Fibroblast of gingiva (primary cell): ENCODE measurements around the gene FADS3.

Source experiments
- DNase-seq: peaks from one replicate; pipeline ENCODE4 v3.0.0-alpha.2; 2011; ENCODE audit warnings: low read depth

FADS3 gene

DNA sequence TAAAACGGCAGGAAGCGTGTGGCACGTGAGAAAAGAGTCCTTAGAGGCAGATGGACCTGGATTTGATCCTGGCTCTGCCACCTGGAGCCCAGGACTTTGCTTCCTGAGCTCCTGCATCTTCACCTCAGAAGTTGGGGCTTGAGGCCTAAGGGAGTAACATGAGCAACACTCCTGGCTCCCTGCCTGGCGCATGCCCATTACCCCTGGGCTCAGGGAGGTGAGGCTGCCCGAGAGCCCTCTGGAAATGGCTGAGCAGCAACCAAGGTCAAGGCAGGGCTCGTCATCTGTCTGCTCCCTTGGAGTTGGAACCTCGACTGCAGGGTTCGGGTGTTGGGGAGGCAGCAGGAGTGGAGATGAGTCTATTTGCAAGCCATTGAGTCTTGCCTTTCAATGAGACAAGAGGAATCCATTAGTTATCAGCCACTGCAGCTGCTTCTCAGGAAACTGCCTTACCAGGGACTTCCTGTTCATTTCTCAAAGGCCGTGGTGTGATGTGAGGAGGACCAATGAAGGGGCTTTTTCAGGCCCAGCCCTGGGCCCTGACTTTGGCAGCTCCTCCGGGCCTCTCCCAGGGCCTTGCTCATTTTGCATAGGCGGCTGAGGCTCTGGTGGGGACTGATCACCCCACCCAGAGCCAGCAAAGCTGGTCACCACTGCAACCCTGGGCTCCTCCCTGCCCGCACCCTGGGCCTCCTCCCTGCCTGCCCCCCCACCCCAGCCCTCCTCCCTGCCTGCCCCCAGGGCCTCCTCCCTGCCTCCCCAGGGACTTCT lies 56.9 kb downstream of the FADS3 start:
- peak; percentile 81 for DNase-seq

DNA sequence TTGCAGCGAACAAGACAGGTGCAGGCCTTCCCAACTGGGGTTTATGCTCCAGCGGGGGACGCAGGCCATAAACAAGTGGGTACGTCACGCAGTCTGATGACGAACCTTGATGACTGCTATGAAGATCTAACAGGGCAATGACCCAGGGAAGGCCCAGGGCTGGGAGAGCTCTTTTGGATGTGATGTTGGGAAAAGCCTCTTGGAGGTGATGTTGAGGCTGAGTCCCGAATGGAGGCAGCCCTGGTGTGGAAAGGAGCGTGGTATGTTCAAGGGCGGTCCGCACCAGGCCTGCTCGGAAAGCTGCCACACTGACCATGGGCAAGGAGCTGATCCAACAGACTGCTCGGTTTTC lies 57.4 kb downstream of the FADS3 start:
- DNase-seq, result no peak

GRCh38 chr11:61833471-61833870 lies 57.9 kb downstream of the FADS3 start:
- no peak for DNase-seq

- no peak for DNase-seq
These were observed 58.6 kb downstream of the FADS3 start for GRCh38 chr11:61832754-61833153.

GRCh38 chr11:61832207-61832606 lies 59.1 kb downstream of the FADS3 start:
- no peak for DNase-seq

- peak; percentile 45 for DNase-seq
These were observed 60.9 kb downstream of the FADS3 start for GRCh38 chr11:61830237-61831105.

DNA sequence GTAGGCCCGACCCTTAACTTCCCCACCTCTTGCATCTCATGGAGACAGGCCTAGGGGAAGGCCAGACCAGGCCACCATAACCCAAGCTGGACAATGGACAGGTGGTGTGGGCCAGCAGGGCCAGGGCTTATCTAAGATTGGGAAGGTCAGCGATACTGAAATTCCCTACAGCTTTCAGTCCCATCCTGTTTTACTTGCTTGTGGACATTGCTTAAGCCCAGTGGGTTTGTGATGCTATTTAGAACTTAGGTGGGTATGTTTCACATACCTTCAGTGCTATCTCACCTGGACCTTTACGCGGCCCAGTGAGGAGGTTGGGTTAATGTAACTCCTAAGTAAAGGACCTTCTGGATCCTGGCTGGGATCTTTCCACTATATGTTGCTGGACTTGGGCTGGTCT lies 61.5 kb downstream of the FADS3 start:
- DNase-seq, result no peak

GRCh38 chr11:61828629-61829407 lies 62.5 kb downstream of the FADS3 start:
- no peak for DNase-seq

GRCh38 chr11:61828379-61828628 lies 63.0 kb downstream of the FADS3 start:
- no peak for DNase-seq

DNA sequence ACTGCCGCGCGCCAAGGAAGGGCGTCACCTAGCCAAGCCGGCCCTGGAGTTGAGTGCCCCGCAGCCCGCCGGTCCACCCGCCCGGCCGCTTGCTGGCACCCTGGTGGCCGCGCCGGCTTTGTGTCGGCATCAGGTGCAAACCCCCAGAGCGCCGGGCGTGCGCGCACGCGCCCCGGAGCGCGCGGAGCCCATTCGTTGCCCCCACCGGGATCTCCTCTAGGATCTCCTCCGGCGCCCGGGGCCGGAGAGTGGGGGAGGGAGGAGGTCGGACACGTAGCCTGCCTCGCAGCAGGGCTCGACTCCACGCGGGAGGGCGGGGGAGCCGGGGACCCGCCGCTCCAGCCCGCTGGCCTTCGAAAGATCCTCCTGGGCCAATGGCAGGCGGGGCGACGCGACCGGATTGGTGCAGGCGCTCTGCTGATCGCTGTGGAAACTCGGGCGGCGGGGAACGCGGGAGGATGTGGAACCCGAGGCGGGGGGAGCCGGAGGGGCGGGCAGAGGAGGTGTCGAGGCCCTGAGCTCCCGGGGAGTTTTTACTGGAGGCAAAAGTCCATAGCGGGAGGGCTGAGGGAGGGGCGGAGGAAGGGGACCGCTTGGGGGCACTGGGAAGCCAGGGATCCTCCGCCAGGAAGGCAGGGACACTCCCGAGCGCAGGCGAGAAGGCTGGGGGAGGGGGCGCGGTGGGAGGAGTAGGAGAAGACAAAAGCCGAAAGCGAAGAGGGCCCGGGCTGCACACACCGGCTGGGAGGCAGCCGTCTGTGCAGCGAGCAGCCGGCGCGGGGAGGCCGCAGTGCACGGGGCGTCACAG lies 63.6 kb downstream of the FADS3 start, which contains the start of gene FADS2:
Gene FADS2, plus strand, starts transcription at position 730 of the 808 bp plus-strand sequence. CDS start 91 bp downstream, outside the sequence.
- peak; percentile 99 for DNase-seq

DNA sequence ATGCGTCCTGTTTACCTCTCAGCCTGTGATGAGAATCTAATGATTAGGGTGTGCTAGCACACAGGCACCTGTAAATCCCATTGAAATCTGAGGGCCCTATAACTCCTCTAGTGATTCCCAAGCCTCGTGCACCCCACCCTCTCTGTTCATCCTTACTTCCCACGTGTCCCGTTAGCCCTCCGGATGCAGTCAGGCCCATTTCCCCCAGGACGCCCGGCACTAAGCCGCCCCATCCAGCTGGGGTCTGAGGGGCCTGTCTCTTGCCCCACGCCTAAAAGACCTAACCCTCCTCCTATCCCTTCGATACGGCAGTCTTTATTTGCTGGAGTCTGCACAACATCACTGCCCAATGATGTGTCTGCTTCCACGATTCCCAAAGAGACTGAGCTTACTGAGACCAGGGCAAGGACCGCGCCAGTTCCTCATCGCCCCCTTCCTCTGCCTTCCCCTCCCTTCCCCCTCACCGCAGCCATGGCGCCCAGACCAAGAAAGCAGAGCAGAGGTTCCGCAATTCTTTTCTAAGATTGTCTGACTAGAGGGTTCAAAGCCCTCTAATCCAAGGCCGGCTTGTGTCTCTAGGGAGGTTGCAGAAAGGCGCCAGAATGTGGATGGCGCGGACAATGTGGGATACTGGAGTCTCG lies 64.3 kb downstream of the FADS3 start:
- DNase-seq, result no peak
